COR-L47 (cell line): ENCODE results near the gene REG4.

Source experiments
- DNase-seq: peaks from one replicate; lab custom pipeline; 2025; lab: John Stamatoyannopoulos, UW

The REG4 gene

GRCh38 chr1:119779869-119780356 is 31.3 kb downstream of the REG4 start:
- DNase-seq = no peak

DNA sequence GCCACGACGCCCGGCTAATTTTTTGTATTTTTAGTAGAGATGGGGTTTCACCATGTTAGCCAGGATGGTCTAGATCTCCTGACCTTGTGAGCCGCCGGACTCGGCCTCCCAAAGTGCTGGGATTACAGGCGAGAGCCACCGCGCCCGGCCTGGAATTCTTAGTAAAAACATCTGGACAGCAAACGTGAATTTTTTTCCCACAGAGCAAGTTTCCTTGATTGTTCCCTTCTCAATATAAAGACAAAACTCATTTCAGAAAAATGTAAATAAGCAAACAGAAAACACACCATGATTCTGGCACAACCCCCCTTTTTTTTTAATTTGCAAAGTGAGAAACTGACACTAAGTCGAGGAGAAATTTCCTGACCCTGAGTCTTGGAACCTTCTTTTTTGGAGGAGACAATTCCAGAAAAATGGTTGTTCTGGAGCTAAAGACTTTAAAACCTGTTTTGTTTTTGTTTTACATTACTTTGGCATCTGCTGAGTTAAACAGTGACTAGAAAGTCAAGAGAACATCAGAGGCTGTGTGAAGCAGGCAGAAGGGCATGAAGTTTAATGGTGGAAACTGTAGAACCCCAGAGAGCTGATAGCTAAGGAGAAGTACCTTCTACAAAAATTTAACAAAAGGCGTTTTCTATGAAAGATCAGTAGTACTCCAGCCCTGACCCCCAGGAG is 32.2 kb downstream of the REG4 start:
- no peak for DNase-seq

DNA sequence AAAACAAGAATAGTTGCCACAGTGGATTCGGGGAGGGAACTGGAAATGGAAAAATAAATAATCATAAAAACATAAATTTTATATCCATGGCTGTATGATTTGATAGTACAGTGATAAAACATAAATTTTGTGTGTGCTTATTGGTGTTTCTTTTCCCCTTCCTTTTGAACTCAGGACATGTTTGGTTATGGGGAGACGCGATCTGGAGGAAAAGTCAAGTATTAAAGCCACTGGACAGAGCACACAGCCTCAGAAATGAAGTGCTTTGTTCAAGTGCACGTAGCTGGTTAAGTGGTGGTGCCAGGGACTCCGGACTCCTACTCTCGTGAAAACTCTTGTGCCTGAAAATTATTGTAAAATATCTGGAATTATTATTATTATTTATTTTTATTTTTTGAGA is 32.9 kb downstream of the REG4 start:
- DNase-seq = no peak

- DNase-seq = no peak
These were observed 36.3 kb downstream of the REG4 start for GRCh38 chr1:119774746-119775490.

- DNase-seq = no peak
These were observed 37.5 kb downstream of the REG4 start for GRCh38 chr1:119773711-119774241.

DNA sequence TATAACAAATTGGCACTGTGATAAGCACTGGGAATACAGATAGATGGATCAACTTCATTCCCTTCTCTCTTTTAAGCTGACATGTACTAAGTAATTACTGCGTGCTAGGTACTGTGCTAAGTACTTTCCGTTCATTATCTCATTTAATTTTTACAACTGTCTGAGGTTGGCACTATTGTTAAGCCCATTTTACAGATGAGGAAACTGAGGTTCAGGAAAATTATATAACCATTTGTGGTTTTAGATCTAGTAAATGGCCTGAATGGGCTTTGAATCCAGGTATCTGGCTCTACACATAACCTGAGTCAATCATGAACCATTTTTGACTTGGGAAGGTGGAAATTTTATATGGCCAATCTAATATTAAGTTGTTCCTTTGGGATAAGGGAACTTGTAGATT is 39.0 kb downstream of the REG4 start:
- DNase-seq = no peak

GRCh38 chr1:119771770-119772169 is 39.5 kb downstream of the REG4 start:
- no peak for DNase-seq

DNA sequence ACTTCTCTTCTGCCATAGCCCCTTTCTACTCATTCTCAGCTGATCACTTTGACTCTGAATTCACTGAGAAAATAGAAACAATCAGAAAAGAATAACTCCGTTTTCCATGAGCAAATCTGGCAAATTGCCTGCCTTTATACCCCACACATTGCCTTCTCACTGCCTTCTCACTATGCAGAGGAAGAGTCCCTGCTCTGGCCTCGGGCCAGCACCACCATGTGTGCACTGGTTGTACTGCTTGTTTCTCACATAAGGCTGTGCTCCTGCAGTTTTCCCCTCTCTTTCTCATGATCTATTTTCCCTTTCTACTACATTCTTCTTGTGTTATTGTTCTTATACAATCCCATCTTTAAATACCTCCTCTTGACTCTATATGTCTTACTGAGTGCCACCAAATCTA is 40.2 kb downstream of the REG4 start:
- no peak for DNase-seq

GRCh38 chr1:119768778-119769177 is 42.5 kb downstream of the REG4 start, which contains the start of gene HMGCS2:
TSS of gene HMGCS2 (minus strand) at chr1:119768905. CDS start at chr1:119768844, 61 bp downstream.
- DNase-seq = no peak

GRCh38 chr1:119767486-119767885 is 43.8 kb downstream of the REG4 start:
- no peak for DNase-seq

DNA sequence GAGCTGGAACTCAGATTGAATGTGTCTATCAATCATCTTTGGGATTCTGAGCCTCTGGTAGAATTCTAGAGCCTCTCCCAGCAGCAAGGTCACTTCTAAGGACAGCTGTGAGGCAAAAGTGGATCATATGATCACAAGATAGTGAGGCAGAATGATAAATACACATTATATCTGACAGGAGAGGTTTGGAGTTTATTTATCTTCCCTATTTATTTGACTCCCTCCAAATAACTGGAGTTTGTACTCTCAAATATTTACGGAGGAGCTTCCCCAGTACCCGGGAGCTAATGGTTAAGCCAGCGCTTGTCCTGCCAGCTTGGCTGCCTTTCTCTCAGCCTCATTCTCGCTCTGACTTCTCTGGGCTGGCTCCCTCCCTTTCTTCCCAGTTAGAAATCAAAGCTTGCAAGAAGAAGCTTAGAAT is 44.9 kb downstream of the REG4 start:
- DNase-seq = no peak

- no peak for DNase-seq
These were observed 47.0 kb downstream of the REG4 start for GRCh38 chr1:119764220-119764619.

DNA sequence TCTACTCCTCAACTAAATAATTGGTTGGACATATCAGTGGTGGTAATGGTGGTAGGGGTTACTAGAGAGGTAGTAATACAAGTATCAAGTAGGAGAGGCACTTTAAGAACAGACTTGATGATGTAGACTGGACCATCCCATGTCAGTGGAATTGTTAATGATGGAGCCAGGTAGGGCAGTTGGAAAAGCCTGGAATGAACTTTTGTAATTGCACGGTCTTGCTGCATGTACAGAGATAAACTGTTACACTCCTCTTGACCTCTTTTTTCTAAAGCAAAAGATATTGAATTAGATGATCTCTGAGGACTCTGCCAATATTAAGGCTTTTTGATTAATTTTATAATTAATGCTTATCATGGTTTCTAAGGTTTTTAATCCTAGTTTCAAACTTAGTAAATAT is 48.3 kb downstream of the REG4 start:
- no peak for DNase-seq

- no peak for DNase-seq
These were observed 48.9 kb downstream of the REG4 start for GRCh38 chr1:119762409-119762808.

DNA sequence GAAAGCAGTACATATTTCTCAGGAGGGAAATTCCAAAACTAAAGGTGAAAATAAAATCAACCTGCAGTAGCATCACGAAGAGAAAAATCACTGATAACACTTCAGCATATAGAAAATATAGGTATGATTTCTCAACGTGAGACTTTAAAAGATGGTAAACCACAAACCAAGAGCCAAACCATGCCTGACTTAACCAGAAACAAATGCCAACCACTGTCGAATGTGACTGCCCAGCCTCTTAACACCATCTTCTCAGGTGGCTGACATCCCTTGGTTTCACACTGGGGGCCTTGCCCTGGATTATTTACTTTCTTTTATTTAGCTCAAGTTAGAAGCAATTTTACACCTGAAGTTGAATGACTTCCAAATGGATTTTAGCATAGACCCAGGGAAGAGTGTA is 52.7 kb downstream of the REG4 start:
- DNase-seq = no peak

DNA sequence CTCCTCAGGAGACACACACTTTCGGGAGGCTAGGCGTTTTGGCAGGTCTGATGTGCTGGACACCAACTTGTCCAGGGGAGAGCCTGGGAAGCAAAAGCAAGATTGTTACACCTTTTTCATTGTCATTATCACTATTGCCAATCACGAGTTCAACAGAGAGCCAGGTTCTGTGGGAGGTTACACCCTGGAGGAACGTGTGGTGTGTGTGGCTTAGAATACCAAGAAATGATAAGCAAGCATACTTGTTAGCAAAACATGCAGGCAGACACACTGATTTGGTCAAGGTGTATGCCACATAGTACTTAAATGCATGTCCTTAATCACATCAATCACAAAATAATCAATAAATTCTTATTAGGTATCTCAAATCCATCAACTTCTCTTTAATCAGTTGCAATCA is 58.7 kb downstream of the REG4 start:
- no peak for DNase-seq

DNA sequence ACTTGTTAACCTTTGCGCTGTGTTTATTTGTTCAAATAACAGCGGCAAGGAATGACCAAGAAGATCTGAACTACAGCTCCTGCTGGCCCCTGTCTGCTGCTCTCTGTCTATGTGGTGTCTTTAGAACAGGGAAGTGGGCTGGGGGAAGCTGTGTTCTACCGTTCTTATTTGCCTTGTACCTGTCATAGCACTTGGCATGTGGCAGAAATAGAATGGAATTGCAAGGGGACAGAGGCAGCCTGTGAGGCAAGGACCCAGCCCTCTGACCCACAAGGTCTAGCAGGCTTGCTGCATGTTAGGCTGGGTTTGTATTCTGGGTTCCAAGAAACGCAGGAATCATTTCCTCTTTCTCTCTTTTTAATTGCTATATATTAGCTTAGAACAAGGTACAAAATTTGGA is 63.2 kb downstream of the REG4 start:
- DNase-seq = no peak

- DNase-seq = no peak
These were observed 63.8 kb downstream of the REG4 start for GRCh38 chr1:119747451-119747850.

GRCh38 chr1:119745034-119745433 is 66.2 kb downstream of the REG4 start:
- no peak for DNase-seq

GRCh38 chr1:119744598-119744942 is 66.7 kb downstream of the REG4 start:
- no peak for DNase-seq
